ENCODE results near the gene EIF3CL. TPM values are rescaled to one million over a fixed set of nuclear protein-coding genes. Genes with fewer than 3 reads are reported as not detected.
"Not testable (repeated sequence)": the region's sequence is repeated elsewhere in the genome, so short reads cannot be mapped to it uniquely, and the experiment has no call there.

EIF3CL gene
- total RNA-seq, 2 experiments from 2014 or later = 45.8 to 95.0 TPM

DNA sequence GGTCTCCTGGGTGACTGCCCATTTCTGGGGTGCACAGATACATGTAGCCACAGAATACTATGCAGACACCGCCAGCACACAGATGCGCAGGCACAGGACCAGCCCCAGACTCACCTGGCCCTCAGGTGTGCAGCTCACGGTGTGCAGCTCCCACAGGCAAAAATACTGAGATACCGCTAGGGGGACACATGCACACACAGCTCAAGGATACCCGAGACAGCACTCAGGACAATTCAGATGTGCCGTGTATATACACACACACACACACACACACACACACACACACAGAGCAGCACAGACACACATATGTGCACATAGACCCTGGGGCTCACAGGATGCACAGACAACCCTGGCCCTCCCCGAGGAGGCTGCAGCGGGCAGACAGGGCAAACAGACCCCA, 28.5 kb downstream of the EIF3CL start:
- H3K4me3 Mint-ChIP-seq, H3K27ac Mint-ChIP-seq, DNase-seq: not testable (repeated sequence)

DNA sequence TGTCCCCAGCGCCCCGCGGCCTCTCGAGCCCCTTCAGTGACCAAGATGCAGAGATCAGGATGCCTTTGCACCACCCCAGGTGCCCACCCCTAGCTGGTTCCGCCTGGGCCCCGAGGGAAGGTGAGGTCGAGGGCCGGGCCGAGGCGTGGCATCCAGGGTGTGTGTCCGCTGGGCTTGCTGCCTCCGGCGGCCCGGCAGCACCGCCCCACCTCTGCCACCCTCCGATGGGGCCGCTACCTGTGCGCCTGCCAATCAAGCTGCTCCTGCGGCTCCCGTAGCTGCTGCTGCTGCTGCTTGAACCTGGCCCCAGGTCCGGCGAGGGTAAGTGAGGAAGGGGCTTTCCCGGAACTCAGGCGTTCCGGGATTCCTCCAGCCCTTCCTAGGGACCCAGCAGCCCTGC, 29.4 kb downstream of the EIF3CL start:
- not testable (repeated sequence) for H3K36me3 Mint-ChIP-seq, H3K27ac Mint-ChIP-seq, H3K27me3 Mint-ChIP-seq, DNase-seq, H3K4me1 Mint-ChIP-seq, H3K4me3 Mint-ChIP-seq, H3K9me3 Mint-ChIP-seq

More for the DNA sequence above, 28.5 kb downstream of the EIF3CL start:
- not testable (repeated sequence) for H3K9me3 Mint-ChIP-seq, H3K36me3 Mint-ChIP-seq, H3K4me1 Mint-ChIP-seq, H3K27me3 Mint-ChIP-seq

DNA sequence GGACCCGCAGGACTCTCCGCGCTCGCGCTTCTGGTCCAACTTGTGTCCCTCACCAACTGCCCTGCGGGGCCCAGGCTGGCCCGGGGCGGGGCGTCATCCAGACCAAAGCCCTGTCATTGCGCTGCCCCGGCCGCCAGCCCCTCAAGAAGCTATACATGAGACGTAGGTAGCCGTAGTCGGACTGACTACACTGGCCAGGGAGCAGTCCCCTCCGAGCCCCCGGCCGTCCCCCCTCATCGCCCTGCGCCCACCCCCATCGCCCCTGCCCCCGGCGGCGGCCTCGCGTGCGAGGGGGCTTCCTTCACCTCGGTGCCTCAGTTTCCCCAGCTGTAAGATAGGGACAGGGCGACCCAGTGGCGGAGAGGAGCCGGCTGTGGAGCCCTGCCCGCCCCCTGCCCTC, 35.7 kb downstream of the EIF3CL start:
- H3K27ac Mint-ChIP-seq, H3K27me3 Mint-ChIP-seq, H3K4me3 Mint-ChIP-seq, DNase-seq, H3K9me3 Mint-ChIP-seq, H3K36me3 Mint-ChIP-seq, H3K4me1 Mint-ChIP-seq: not testable (repeated sequence)

DNA sequence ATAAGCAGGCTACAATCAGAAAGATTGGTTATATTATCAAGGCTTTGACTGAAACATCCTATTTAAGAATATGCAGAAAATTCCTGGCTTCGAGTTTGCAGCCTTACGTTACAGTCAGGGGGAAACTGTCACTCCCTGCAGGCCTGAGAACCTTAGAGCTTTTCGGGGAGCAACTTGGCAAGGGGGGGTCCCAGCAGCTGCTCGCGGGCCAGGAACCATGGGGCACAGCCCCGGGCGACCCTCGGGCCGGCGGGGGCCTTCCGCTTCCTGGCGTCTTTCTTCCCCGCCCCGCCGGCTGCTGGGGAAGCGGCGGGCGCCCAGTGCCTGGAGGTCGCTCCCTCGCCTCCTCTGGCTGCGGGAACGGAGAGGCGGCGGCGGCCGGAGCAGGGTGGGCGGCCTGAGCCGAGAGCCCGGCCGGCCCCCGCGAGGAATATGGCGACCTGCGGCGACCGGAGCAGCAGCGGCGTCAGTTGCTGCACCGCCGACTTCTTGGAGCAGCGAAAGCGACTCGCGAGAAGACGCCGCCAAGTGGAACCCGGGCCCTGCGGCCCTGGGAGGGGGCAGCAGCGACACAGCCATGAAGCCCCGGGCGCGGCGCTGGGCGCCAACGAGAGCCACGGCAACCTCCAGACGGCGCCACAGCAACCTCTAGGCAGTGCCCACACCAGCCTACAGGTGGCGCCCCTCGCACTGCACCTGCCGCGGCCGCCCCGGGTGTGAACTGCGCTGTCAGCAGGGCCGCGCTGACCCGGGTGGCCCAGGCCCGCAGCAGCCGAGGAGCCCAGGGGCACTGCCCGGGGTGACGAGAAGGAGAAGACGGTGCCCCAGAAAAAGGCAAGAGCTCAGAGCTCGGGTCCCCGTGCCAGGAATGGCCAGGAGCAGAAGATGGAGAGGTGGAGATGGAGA, 39.1 kb downstream of the EIF3CL start:
- not testable (repeated sequence) for H3K27ac Mint-ChIP-seq, H3K27me3 Mint-ChIP-seq, DNase-seq, H3K4me1 Mint-ChIP-seq, H3K9me3 Mint-ChIP-seq, H3K36me3 Mint-ChIP-seq, H3K4me3 Mint-ChIP-seq

DNA sequence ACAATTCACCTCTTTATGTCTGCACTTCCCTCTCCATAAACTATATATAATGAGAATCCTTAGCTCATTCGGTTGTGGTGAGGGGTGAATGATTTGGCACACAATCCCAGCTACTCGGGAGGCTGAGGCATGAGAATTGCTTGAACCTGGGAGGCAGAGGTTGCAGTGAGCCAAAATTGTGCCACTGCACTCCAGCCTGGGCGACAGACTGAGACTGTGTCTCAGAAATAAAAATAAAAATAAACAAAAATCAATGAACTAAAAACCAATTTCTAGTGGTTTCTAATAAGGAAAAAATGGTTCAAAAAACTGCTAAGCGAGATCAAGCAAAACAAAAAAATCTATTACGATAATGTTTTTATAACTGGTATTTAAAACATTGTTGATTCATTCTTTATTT, 40.2 kb downstream of the EIF3CL start, which contains the start of gene NPIPB6:
Gene NPIPB6 (minus strand): TSS at position 101 of the 400 bp plus-strand sequence. CDS start 686 bp downstream, outside the sequence.
- not testable (repeated sequence) for H3K27me3 Mint-ChIP-seq, H3K27ac Mint-ChIP-seq, DNase-seq, H3K36me3 Mint-ChIP-seq, H3K4me1 Mint-ChIP-seq, H3K9me3 Mint-ChIP-seq, H3K4me3 Mint-ChIP-seq

DNA sequence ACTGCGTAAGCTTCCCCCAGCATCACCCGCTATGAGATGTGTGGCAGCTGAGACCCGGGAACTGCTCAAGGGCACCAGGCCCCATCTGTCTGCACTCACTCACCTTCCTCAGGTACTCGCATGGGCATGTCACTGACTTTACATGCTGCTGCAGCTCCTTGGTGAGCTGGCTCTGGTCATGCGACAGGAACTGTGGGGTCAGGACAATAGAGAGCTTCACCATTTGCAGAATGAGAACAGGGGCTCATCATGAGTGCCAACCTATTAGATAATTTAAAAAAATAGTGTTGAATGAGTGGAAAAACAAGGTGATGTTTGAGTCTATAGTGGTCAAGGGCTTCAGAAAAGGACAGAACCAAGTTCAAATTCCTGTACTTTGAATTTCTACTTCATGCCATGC, 41.0 kb downstream of the EIF3CL start:
- not testable (repeated sequence) for H3K9me3 Mint-ChIP-seq, DNase-seq, H3K4me1 Mint-ChIP-seq, H3K27me3 Mint-ChIP-seq, H3K27ac Mint-ChIP-seq, H3K4me3 Mint-ChIP-seq, H3K36me3 Mint-ChIP-seq

DNA sequence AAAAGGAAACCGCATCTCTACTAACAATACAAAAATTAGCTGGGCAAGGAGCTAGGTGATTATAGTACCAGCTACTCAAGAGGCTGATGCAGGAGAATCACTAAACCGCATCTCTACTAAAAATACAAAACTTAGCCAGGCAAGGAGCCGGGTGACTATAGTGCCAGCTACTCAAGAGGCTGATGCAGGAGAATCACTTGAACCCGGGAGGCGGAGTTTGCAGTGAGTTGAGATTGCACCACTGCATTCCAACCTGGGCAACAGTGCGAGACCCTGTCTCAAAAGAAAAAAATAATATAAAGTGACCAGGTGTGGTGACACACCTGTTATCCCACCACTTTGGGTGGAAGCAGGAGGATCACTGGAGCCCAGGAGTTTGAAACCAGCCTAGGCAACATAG, 65.4 kb downstream of the EIF3CL start:
- DNase-seq, H3K27me3 Mint-ChIP-seq, H3K9me3 Mint-ChIP-seq, H3K27ac Mint-ChIP-seq, H3K4me3 Mint-ChIP-seq, H3K36me3 Mint-ChIP-seq, H3K4me1 Mint-ChIP-seq: not testable (repeated sequence)

DNA sequence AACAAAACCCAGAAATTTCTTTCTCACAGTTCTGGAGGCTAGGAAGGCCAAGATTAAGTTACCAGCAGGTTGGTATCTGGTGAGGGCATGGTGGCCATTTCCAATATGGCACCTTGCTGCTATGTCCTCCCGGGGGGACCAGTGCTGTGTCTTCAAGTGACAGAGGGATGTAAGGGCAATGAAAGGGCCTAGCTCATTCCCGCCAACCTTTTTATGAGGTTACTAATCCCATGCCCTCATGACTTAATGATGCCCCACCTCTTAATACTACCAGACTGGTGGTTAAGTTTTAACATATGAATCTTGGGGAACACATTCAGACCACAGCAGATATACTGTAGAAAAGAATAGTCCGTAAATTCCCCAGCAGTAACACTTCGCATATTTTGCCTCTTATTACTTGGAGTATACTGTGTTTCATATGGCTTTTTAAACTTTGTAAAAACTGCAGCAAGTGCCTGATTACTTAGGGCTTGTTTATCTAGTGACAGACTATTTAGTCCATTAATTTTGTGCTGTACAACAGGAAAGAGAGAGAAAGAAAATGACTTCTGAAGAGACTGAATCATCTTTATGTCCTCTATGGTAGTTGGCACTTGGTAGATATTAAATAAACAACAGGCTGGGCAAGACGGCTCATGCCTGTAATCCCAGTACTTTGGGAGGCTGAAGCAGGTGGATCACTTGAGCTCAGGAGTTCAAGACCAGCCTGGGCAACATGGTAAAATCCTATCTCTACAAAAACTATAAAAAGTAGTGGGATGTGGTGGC, 66.5 kb downstream of the EIF3CL start:
- not testable (repeated sequence) for H3K36me3 Mint-ChIP-seq, DNase-seq, H3K4me1 Mint-ChIP-seq, H3K9me3 Mint-ChIP-seq, H3K27ac Mint-ChIP-seq, H3K4me3 Mint-ChIP-seq, H3K27me3 Mint-ChIP-seq

DNA sequence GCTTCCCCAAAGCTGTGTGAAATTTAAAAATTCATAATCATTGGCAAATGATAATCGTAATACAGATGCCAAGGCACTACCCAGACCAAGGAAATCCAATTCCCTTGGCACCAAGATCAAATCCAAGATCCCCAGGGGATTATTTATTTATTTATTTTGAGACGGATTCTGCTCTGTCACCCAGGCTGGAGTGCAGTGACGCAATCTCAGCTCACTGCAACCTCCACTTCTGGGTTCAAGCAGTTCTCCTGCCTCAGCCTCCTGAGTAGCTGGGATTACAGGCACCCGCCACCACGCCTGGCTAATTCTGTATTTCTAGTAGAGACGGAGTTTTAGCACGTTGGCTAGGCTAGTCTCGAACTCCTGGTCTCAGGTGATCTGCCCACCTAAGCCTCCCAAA, 68.0 kb downstream of the EIF3CL start:
- not testable (repeated sequence) for DNase-seq, H3K27ac Mint-ChIP-seq, H3K27me3 Mint-ChIP-seq, H3K4me1 Mint-ChIP-seq, H3K36me3 Mint-ChIP-seq, H3K9me3 Mint-ChIP-seq, H3K4me3 Mint-ChIP-seq

DNA sequence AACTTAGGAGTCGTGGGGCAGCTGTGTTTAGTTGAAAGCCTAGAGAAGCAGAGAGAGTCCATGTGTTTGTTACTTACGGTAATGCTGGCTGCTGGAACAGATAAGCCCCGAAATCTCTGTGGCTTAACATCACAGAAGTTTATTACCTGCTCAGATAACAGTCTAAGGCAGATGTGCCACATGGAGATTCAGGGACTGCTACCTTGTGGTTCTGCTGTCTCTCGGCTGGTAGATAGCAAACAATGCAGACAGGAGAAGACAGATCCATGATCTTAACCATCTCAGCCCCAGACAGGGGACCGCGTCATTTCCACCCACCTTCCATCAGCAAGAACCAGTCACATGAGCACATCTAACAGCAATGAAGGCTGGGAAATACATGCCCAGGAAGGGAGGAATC, 71.0 kb downstream of the EIF3CL start:
- H3K4me3 Mint-ChIP-seq, H3K4me1 Mint-ChIP-seq, H3K27ac Mint-ChIP-seq, H3K27me3 Mint-ChIP-seq, H3K36me3 Mint-ChIP-seq, H3K9me3 Mint-ChIP-seq, DNase-seq: not testable (repeated sequence)

DNA sequence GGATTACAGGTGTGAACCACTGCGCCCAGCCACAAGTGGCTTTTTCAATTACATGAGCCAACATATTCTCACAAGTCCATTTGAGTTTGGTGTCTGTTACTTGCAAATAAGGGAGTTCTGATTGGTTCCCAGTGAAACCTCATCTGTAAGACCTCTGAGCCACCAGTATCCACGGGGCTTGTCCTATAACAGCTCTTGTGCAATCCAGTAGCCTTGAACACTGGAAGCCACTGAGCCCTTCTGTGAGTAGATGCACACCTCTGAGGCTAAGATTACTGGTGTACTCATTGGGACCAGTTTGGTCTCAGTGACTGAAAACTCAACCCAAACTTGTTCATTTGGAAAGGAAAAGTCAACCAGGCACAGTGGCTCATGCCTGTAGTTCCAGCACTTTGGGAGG, 72.7 kb downstream of the EIF3CL start:
- H3K4me1 Mint-ChIP-seq = peaks cover 10% of the 10 kb centered on the region
- H3K27me3 Mint-ChIP-seq, DNase-seq, H3K9me3 Mint-ChIP-seq, H3K27ac Mint-ChIP-seq, H3K4me3 Mint-ChIP-seq, H3K36me3 Mint-ChIP-seq: not testable (repeated sequence)

DNA sequence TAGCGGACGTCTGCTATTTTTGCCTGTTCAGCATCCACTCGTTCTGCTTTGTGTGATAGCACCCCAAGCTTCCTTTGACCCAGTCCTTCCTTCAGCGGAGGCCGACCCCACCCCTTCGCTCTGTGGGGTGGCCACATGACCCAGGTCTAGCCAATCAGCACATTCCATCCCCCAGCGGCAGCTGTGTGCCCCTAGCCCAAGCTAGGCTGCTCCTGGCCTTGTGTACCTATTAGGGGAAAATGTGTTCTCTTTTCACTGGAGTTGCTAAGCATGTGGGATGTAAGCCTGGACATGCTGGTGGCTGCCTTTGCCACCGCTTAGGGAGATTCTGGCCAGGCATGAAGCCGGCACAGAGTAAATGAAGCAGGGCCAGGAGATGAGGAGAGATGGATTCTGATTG, 73.4 kb downstream of the EIF3CL start:
- not testable (repeated sequence) for H3K27me3 Mint-ChIP-seq, H3K36me3 Mint-ChIP-seq, H3K9me3 Mint-ChIP-seq, DNase-seq, H3K4me3 Mint-ChIP-seq, H3K27ac Mint-ChIP-seq
- H3K4me1 Mint-ChIP-seq = peaks cover 10% of the 10 kb centered on the region

Other genes starting within 250 kb of the EIF3CL start
- 100 to 1,000 TPM; 234 to 241 TPM for gene XPO6, start 191.9 kb downstream of the EIF3CL start, total RNA-seq
- gene SBK1, start 111.3 kb downstream of the EIF3CL start, total RNA-seq = 1 to 10 TPM; 8.5 to 9.7 TPM
- gene NPIPB6, start 40.3 kb downstream of the EIF3CL start, total RNA-seq = not detected
- gene NPIPB7, start 68.5 kb upstream of the EIF3CL start, total RNA-seq = not detected
- 10 to 100 TPM; 28.7 to 29.7 TPM for gene CLN3, start 88.2 kb upstream of the EIF3CL start, total RNA-seq
- gene APOBR, start 90.8 kb upstream of the EIF3CL start, total RNA-seq = 1 to 10 TPM; 5.4 to 5.5 TPM
- gene IL27, start 103.0 kb upstream of the EIF3CL start, total RNA-seq = not detected
- gene NUPR1, start 135.1 kb upstream of the EIF3CL start, total RNA-seq = not detected
- 10 to 100 TPM; 27.7 to 30.0 TPM for gene SGF29, start 150.1 kb upstream of the EIF3CL start, total RNA-seq
- gene SULT1A2, start 193.2 kb upstream of the EIF3CL start, total RNA-seq = under 1 TPM; 0.24 to 0.68 TPM
- gene SULT1A1, start 206.2 kb upstream of the EIF3CL start, total RNA-seq = 10 to 100 TPM; 11.6 to 13.3 TPM
- gene NPIPB8, start 234.2 kb upstream of the EIF3CL start, total RNA-seq = under 1 TPM in 1 of 2 experiments, not detected in 1; 0.39 TPM

Data from activated naive CD8-positive, alpha-beta T cell treated with anti-CD3 and anti-CD28 coated beads for 36 hours (primary cell).